GM23338 (cell line): ENCODE data around the gene ANXA6. TPM values are rescaled to one million over a fixed set of nuclear protein-coding genes. Genes with fewer than 3 reads are reported as not detected.

Experiments
- ATAC-seq: fragments of 200-7000 bp; cut with Tn5 transposase; 3 replicates; pipeline ENCODE4 v1.9.1; 2020
- DNase-seq: peaks from one replicate; pipeline ENCODE4 v3.0.0-alpha.2; 2015; ENCODE audit warnings: low spot score
- H2AFZ ChIP-seq: fragments of 200-600 bp; sonication (generic); 2 replicates; pipeline ENCODE4 v1.8.0; 2016; ENCODE audit warnings: antibody characterized with exemption, mild to moderate bottlenecking, moderate library complexity
- H3F3A ChIP-seq: fragments of 200-600 bp; sonication (generic); replicated peaks from 2 replicates; pipeline ENCODE4 v1.8.0; 2017; ENCODE audit warnings: antibody characterized with exemption, mixed run types, low read depth
- H3K27ac ChIP-seq: fragments of 200-600 bp; sonication (generic); 2 replicates; pipeline ENCODE4 v1.6.1; 2016; ENCODE audit warnings: low read depth
- H3K27me3 ChIP-seq: fragments of 200-600 bp; sonication (generic); 2 replicates; pipeline ENCODE4 v1.8.0; 2016; ENCODE audit warnings: mild to moderate bottlenecking, mixed run types, moderate library complexity; ENCODE audit not compliant: insufficient read depth
- H3K36me3 ChIP-seq: fragments of 200-600 bp; sonication (generic); 2 replicates; pipeline ENCODE4 v1.8.0; 2016; ENCODE audit warnings: mild to moderate bottlenecking; ENCODE audit not compliant: insufficient read depth
- H3K4me1 ChIP-seq: fragments of 200-600 bp; sonication (generic); 2 replicates; pipeline ENCODE4 v1.8.0; 2016; ENCODE audit warnings: mild to moderate bottlenecking, moderate library complexity; ENCODE audit not compliant: insufficient read depth
- H3K4me2 ChIP-seq: fragments of 200-600 bp; sonication (generic); 2 replicates; pipeline ENCODE4 v1.7.1; 2017; ENCODE audit warnings: mixed run types
- H3K4me3 ChIP-seq: fragments of 200-600 bp; sonication (generic); 2 replicates; pipeline ENCODE4 v1.6.1; 2016; ENCODE audit warnings: mixed run types
- H3K79me2 ChIP-seq: fragments of 200-600 bp; sonication (generic); replicated peaks from 2 replicates; pipeline ENCODE4 v1.8.0; 2017; ENCODE audit warnings: mild to moderate bottlenecking; ENCODE audit not compliant: insufficient read depth
- H3K9me2 ChIP-seq: fragments of 200-600 bp; sonication (generic); 2 replicates; pipeline ENCODE4 v1.8.0; 2017; ENCODE audit not compliant: insufficient read depth
- H4K20me1 ChIP-seq: fragments of 200-600 bp; sonication (generic); replicated peaks from 2 replicates; pipeline ENCODE4 v1.8.0; 2017; ENCODE audit warnings: mild to moderate bottlenecking; ENCODE audit not compliant: insufficient read depth
- H3K27ac Mint-ChIP-seq: 2 replicates; pipeline ENCODE4 v1.8.0; 2020; ENCODE audit warnings: inconsistent platforms, mild to moderate bottlenecking, moderate library complexity, mixed read lengths
- H3K27me3 Mint-ChIP-seq: 3 replicates; pipeline ENCODE4 v1.8.0; 2022; ENCODE audit warnings: low read depth, mild to moderate bottlenecking, moderate library complexity, mixed read lengths, inconsistent platforms; ENCODE audit not compliant: insufficient read depth, poor library complexity
- H3K36me3 Mint-ChIP-seq: 3 replicates; pipeline ENCODE4 v1.8.0; 2021; ENCODE audit warnings: low read depth, mild to moderate bottlenecking, inconsistent platforms, moderate library complexity, mixed read lengths
- H3K4me1 Mint-ChIP-seq: 3 replicates; pipeline ENCODE4 v1.8.0; 2020; ENCODE audit warnings: mild to moderate bottlenecking, inconsistent platforms, mixed read lengths
- H3K4me3 Mint-ChIP-seq: 3 replicates; pipeline ENCODE4 v1.8.0; 2021; ENCODE audit warnings: moderate library complexity, mild to moderate bottlenecking, inconsistent platforms, mixed read lengths
- H3K9me3 Mint-ChIP-seq: 3 replicates; pipeline ENCODE4 v1.8.0; 2020; ENCODE audit warnings: moderate library complexity, mild to moderate bottlenecking, inconsistent platforms, mixed read lengths
- CREB1 ChIP-seq: fragments of 250-450 bp; sonication (Bioruptor Pico); IDR thresholded peaks from 2 replicates; pipeline ENCODE4 v1.5.0; 2020; ENCODE audit warnings: low read depth, mild to moderate bottlenecking, moderate library complexity
- EZH2 ChIP-seq: fragments of 200-600 bp; sonication (generic); IDR thresholded peaks from one replicate; pipeline ENCODE4 v1.8.0; 2017; ENCODE audit warnings: antibody characterized with exemption, mild to moderate bottlenecking, low read depth; ENCODE audit not compliant: unreplicated experiment
- EZH2phosphoT487 ChIP-seq: fragments of 200-600 bp; sonication (generic); IDR thresholded peaks from one replicate; pipeline ENCODE4 v1.8.1; 2018; ENCODE audit warnings: antibody characterized with exemption; ENCODE audit not compliant: unreplicated experiment
- JUNB ChIP-seq: IDR thresholded peaks from one replicate; pipeline ENCODE4 v1.6.1; 2016; ENCODE audit warnings: antibody characterized with exemption; ENCODE audit not compliant: unreplicated experiment
- NANOG ChIP-seq: IDR thresholded peaks from 2 replicates; pipeline ENCODE4 v1.6.1; 2016; ENCODE audit warnings: antibody characterized with exemption, borderline replicate concordance
- POLR2AphosphoS5 ChIP-seq: IDR thresholded peaks from 2 replicates; pipeline ENCODE4 v1.6.1; 2016; ENCODE audit warnings: antibody characterized with exemption, low read depth
- STAT1 ChIP-seq: IDR thresholded peaks from one replicate; pipeline ENCODE4 v1.6.1; 2016; ENCODE audit warnings: antibody characterized with exemption; ENCODE audit not compliant: unreplicated experiment
- ZNF114 ChIP-seq: fragments of 250-450 bp; sonication (Bioruptor Pico); IDR thresholded peaks from 2 replicates; pipeline ENCODE4 v1.5.0; 2020; ENCODE audit warnings: mild to moderate bottlenecking, moderate library complexity
- ZNF331 ChIP-seq: fragments of 250-450 bp; sonication (Bioruptor Pico); IDR thresholded peaks from 2 replicates; pipeline ENCODE4 v1.5.0; 2020; ENCODE audit warnings: low read depth, mild to moderate bottlenecking, moderate library complexity
- polyA plus RNA-seq: library from polyadenylated mRNA; unstranded; fragments of >200 nt; fragmentation: Nextera tagmentation; extraction: Ambion mirVana; gene quantifications from 2 replicates; pipeline ENCODE4 v1.2.1, GENCODE V29; 2016
- total RNA-seq: library from RNA; depleted of rRNA; stranded (reverse); fragments of >200 nt; shearing (Covaris generic); gene quantifications from 2 replicates; pipeline ENCODE4 v1.2.3, GENCODE V29; 2014
- TF ChIP-seq, protein P1 (sequence below): IDR thresholded peaks from 2 replicates; pipeline ENCODE4 v1.6.1; 2016; ENCODE audit warnings: antibody characterized with exemption
- TF ChIP-seq, protein P2 (sequence below): IDR thresholded peaks from one replicate; pipeline ENCODE4 v1.6.1; 2018; ENCODE audit warnings: antibody characterized with exemption; ENCODE audit not compliant: unreplicated experiment
- TF ChIP-seq, protein P3 (sequence below), 2 experiments: fragments of 200-600 bp in 1 of 2; sonication (generic) in 1 of 2; conservative IDR thresholded peaks; 2 replicates each; pipeline versions ENCODE4 v1.5.1 to v1.6.1; 2016 to 2017; ENCODE audit warnings: antibody characterized with exemption in 2 of 2, low read depth in 2 of 2, mild to moderate bottlenecking in 2 of 2, moderate library complexity in 1 of 2
- TF ChIP-seq, protein P4 (sequence below): fragments of 250-450 bp; sonication (Bioruptor Pico); IDR thresholded peaks from 2 replicates; pipeline ENCODE4 v1.5.0; 2020; ENCODE audit warnings: mild to moderate bottlenecking, moderate library complexity

Gene ANXA6
- total and polyA plus RNA-seq, 2 experiments from 2014 or later = 26.5 to 110 TPM

DNA sequence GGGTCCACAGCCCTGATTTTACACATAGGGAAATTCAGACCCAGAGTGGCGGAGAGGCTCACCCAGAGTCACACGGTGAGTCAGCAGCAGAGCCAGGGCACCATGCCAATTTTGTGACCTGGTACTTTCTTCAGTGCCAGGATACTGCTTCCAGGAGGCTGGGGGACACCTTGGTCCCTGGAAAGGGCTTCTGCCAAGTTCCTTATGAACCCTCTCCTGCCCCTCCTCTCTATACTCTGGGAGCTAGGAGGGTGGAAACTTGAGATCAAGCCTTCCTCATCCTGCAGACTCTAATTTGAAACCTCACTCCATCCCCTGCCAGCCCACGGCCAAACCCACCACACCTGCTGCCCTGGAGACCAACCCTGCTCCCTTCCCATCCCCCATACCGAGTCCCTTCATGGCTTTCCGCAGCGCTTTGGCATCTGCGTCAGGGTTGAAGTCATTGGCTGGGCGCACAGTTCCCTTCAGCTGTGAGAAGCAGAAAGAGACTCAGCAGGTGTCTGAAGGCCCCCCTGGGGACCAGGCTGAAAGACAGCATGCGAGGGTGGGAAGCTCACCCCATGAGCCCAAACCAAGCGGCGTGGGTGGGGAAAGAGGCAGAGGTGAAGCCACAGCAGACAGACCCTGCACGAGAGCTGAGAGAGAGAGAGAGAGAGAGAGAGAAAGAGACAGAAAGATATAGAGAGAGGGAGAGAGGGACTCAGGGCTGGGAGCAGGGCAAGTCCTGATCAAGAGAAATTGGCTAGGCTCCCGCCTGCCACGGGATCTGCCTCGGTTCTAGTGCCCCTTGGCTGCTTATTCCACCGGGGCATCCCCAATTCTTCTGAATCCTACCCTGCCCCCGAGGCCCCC, 33.5 kb downstream of the ANXA6 start:
- H3K27me3 Mint-ChIP-seq = peaks cover 14% of the 10 kb centered on the region
- no peak overlapping the region for H3K4me2 ChIP-seq
- no peak overlapping the region for H2AFZ ChIP-seq
- ATAC-seq (peak; percentile 44), DNase-seq (no peak)
- H3K36me3 ChIP-seq = peaks cover 7% of the 10 kb centered on the region
- no peaks in the 10 kb centered on the region for H3K9me3 Mint-ChIP-seq
- H3F3A ChIP-seq = no peaks in the 10 kb centered on the region
- no peaks in the 10 kb centered on the region for H3K4me1 ChIP-seq
- peaks cover 29% of the 10 kb centered on the region for H3K36me3 Mint-ChIP-seq
- H3K9me2 ChIP-seq = no peaks in the 10 kb centered on the region
- H3K4me3 ChIP-seq = no peak overlapping the region
- TF ChIP-seq, protein P1, sequence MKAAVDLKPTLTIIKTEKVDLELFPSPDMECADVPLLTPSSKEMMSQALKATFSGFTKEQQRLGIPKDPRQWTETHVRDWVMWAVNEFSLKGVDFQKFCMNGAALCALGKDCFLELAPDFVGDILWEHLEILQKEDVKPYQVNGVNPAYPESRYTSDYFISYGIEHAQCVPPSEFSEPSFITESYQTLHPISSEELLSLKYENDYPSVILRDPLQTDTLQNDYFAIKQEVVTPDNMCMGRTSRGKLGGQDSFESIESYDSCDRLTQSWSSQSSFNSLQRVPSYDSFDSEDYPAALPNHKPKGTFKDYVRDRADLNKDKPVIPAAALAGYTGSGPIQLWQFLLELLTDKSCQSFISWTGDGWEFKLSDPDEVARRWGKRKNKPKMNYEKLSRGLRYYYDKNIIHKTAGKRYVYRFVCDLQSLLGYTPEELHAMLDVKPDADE = no peak
- TF ChIP-seq, protein P2, sequence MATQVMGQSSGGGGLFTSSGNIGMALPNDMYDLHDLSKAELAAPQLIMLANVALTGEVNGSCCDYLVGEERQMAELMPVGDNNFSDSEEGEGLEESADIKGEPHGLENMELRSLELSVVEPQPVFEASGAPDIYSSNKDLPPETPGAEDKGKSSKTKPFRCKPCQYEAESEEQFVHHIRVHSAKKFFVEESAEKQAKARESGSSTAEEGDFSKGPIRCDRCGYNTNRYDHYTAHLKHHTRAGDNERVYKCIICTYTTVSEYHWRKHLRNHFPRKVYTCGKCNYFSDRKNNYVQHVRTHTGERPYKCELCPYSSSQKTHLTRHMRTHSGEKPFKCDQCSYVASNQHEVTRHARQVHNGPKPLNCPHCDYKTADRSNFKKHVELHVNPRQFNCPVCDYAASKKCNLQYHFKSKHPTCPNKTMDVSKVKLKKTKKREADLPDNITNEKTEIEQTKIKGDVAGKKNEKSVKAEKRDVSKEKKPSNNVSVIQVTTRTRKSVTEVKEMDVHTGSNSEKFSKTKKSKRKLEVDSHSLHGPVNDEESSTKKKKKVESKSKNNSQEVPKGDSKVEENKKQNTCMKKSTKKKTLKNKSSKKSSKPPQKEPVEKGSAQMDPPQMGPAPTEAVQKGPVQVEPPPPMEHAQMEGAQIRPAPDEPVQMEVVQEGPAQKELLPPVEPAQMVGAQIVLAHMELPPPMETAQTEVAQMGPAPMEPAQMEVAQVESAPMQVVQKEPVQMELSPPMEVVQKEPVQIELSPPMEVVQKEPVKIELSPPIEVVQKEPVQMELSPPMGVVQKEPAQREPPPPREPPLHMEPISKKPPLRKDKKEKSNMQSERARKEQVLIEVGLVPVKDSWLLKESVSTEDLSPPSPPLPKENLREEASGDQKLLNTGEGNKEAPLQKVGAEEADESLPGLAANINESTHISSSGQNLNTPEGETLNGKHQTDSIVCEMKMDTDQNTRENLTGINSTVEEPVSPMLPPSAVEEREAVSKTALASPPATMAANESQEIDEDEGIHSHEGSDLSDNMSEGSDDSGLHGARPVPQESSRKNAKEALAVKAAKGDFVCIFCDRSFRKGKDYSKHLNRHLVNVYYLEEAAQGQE = no peak
- TF ChIP-seq JUNB = no peak
- TF ChIP-seq ZNF331 = no peak
- TF ChIP-seq, protein P3, sequence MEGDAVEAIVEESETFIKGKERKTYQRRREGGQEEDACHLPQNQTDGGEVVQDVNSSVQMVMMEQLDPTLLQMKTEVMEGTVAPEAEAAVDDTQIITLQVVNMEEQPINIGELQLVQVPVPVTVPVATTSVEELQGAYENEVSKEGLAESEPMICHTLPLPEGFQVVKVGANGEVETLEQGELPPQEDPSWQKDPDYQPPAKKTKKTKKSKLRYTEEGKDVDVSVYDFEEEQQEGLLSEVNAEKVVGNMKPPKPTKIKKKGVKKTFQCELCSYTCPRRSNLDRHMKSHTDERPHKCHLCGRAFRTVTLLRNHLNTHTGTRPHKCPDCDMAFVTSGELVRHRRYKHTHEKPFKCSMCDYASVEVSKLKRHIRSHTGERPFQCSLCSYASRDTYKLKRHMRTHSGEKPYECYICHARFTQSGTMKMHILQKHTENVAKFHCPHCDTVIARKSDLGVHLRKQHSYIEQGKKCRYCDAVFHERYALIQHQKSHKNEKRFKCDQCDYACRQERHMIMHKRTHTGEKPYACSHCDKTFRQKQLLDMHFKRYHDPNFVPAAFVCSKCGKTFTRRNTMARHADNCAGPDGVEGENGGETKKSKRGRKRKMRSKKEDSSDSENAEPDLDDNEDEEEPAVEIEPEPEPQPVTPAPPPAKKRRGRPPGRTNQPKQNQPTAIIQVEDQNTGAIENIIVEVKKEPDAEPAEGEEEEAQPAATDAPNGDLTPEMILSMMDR (conservative IDR thresholded peaks at IDR 0.05; ENCODE audit: low read depth in 2 of 2) = no peak
- TF ChIP-seq ZNF114 (CRISPR knock-in tag) = no peak
- TF ChIP-seq EZH2 = no peak
- TF ChIP-seq, protein P4, sequence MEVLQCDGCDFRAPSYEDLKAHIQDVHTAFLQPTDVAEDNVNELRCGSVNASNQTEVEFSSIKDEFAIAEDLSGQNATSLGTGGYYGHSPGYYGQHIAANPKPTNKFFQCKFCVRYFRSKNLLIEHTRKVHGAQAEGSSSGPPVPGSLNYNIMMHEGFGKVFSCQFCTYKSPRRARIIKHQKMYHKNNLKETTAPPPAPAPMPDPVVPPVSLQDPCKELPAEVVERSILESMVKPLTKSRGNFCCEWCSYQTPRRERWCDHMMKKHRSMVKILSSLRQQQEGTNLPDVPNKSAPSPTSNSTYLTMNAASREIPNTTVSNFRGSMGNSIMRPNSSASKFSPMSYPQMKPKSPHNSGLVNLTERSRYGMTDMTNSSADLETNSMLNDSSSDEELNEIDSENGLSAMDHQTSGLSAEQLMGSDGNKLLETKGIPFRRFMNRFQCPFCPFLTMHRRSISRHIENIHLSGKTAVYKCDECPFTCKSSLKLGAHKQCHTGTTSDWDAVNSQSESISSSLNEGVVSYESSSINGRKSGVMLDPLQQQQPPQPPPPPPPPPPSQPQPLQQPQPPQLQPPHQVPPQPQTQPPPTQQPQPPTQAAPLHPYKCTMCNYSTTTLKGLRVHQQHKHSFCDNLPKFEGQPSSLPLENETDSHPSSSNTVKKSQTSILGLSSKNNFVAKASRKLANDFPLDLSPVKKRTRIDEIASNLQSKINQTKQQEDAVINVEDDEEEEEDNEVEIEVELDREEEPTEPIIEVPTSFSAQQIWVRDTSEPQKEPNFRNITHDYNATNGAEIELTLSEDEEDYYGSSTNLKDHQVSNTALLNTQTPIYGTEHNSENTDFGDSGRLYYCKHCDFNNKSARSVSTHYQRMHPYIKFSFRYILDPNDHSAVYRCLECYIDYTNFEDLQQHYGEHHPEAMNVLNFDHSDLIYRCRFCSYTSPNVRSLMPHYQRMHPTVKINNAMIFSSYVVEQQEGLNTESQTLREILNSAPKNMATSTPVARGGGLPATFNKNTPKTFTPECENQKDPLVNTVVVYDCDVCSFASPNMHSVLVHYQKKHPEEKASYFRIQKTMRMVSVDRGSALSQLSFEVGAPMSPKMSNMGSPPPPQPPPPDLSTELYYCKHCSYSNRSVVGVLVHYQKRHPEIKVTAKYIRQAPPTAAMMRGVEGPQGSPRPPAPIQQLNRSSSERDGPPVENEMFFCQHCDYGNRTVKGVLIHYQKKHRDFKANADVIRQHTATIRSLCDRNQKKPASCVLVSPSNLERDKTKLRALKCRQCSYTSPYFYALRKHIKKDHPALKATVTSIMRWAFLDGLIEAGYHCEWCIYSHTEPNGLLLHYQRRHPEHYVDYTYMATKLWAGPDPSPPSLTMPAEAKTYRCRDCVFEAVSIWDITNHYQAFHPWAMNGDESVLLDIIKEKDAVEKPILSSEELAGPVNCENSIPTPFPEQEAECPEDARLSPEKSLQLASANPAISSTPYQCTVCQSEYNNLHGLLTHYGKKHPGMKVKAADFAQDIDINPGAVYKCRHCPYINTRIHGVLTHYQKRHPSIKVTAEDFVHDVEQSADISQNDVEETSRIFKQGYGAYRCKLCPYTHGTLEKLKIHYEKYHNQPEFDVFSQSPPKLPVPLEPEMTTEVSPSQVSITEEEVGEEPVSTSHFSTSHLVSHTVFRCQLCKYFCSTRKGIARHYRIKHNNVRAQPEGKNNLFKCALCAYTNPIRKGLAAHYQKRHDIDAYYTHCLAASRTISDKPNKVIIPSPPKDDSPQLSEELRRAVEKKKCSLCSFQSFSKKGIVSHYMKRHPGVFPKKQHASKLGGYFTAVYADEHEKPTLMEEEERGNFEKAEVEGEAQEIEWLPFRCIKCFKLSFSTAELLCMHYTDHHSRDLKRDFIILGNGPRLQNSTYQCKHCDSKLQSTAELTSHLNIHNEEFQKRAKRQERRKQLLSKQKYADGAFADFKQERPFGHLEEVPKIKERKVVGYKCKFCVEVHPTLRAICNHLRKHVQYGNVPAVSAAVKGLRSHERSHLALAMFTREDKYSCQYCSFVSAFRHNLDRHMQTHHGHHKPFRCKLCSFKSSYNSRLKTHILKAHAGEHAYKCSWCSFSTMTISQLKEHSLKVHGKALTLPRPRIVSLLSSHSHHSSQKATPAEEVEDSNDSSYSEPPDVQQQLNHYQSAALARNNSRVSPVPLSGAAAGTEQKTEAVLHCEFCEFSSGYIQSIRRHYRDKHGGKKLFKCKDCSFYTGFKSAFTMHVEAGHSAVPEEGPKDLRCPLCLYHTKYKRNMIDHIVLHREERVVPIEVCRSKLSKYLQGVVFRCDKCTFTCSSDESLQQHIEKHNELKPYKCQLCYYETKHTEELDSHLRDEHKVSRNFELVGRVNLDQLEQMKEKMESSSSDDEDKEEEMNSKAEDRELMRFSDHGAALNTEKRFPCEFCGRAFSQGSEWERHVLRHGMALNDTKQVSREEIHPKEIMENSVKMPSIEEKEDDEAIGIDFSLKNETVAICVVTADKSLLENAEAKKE (CRISPR knock-in tag) = no peak
- no peak for TF ChIP-seq NANOG
- no peak for TF ChIP-seq STAT1
- TF ChIP-seq CREB1 (CRISPR knock-in tag) = no peak
- TF ChIP-seq EZH2phosphoT487 = no peak
- TF ChIP-seq POLR2AphosphoS5 = no peak
- no peaks in the 10 kb centered on the region for H3K27me3 ChIP-seq
- H3K27ac Mint-ChIP-seq = no peak overlapping the region
- H3K4me3 Mint-ChIP-seq = no peak overlapping the region
- H4K20me1 ChIP-seq = peaks cover 6% of the 10 kb centered on the region
- no peak overlapping the region for H3K27ac ChIP-seq
- no peaks in the 10 kb centered on the region for H3K79me2 ChIP-seq
- peaks cover 10% of the 10 kb centered on the region; the same call in 2 of the 3 replicates for H3K4me1 Mint-ChIP-seq
